PC-3 (cell line): ENCODE data around the gene GNRHR.

Source experiments
- EZH2 ChIP-seq: fragments of 300-600 bp; sonication (generic); IDR thresholded peaks from one replicate; pipeline ENCODE4 v1.6.1; 2017; ENCODE audit warnings: antibody characterized with exemption, mild to moderate bottlenecking, low read length; ENCODE audit not compliant: unreplicated experiment
- TF ChIP-seq, protein P1 (sequence below): fragments of 300-600 bp; sonication (generic); conservative IDR thresholded peaks from 2 replicates; pipeline ENCODE4 v1.5.1; 2017; ENCODE audit warnings: antibody characterized with exemption, low read depth, mild to moderate bottlenecking, low read length

DNA sequence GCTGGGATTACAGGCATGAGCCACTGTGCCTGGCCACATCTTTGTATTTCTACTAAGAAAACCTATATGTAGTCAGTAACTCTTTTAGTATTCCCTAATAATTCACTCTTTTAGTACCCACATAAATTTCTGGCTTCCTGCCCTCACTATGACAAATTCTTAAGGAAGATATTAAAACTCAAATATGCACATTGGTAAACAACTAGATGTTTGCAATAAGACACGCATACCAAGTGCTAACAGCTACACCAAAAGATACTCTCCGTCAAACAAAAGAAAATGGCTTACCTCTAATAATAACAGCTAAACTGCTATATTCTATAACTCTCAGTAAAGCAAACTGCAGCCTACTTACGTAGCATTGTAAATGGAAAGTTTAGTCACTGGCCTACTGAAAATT is 59.5 kb downstream of the GNRHR start:
- TF ChIP-seq, protein P1, sequence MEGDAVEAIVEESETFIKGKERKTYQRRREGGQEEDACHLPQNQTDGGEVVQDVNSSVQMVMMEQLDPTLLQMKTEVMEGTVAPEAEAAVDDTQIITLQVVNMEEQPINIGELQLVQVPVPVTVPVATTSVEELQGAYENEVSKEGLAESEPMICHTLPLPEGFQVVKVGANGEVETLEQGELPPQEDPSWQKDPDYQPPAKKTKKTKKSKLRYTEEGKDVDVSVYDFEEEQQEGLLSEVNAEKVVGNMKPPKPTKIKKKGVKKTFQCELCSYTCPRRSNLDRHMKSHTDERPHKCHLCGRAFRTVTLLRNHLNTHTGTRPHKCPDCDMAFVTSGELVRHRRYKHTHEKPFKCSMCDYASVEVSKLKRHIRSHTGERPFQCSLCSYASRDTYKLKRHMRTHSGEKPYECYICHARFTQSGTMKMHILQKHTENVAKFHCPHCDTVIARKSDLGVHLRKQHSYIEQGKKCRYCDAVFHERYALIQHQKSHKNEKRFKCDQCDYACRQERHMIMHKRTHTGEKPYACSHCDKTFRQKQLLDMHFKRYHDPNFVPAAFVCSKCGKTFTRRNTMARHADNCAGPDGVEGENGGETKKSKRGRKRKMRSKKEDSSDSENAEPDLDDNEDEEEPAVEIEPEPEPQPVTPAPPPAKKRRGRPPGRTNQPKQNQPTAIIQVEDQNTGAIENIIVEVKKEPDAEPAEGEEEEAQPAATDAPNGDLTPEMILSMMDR: no peak
- no peak for TF ChIP-seq EZH2
